MM.1S (cell line): Measurements from ENCODE around the gene MLANA.

Source experiments
- DNase-seq: peaks from one replicate; pipeline ENCODE4 v3.0.0-alpha.2; 2015
- H2AFZ ChIP-seq: fragments of 300-600 bp; sonication (generic); 2 replicates; pipeline ENCODE4 v1.6.0; 2016; ENCODE audit warnings: antibody characterized with exemption, low read length
- H3F3A ChIP-seq: fragments of 300-600 bp; sonication (generic); 2 replicates; pipeline ENCODE4 v1.6.1; 2016; ENCODE audit warnings: mild to moderate bottlenecking, antibody characterized with exemption, low read length, moderate library complexity, mixed read lengths; ENCODE audit not compliant: insufficient read depth
- H3K27ac ChIP-seq: fragments of 300-600 bp; sonication (generic); 2 replicates; pipeline ENCODE4 v1.5.1; 2016; ENCODE audit warnings: mild to moderate bottlenecking, low read length
- H3K27me3 ChIP-seq: fragments of 300-600 bp; sonication (generic); replicated peaks from 2 replicates; pipeline ENCODE4 v1.6.0; 2016; ENCODE audit warnings: low read length; ENCODE audit not compliant: insufficient read depth
- H3K36me3 ChIP-seq: fragments of 300-600 bp; sonication (generic); replicated peaks from 2 replicates; pipeline ENCODE4 v1.6.1; 2016; ENCODE audit warnings: mild to moderate bottlenecking, low read length, mixed read lengths; ENCODE audit not compliant: insufficient read depth
- H3K4me1 ChIP-seq: fragments of 300-600 bp; sonication (generic); 2 replicates; pipeline ENCODE4 v1.6.1; 2016; ENCODE audit warnings: low read length, mixed read lengths
- H3K4me2 ChIP-seq: fragments of 300-600 bp; sonication (generic); 2 replicates; pipeline ENCODE4 v1.6.0; 2016; ENCODE audit warnings: low read depth, low read length
- H3K4me3 ChIP-seq: fragments of 300-600 bp; sonication (generic); 2 replicates; pipeline ENCODE4 v1.5.1; 2016; ENCODE audit warnings: low read length, mixed read lengths
- H3K79me2 ChIP-seq: fragments of 300-600 bp; sonication (generic); 2 replicates; pipeline ENCODE4 v1.6.1; 2016; ENCODE audit warnings: mixed run types, low read length, mixed read lengths
- H3K9ac ChIP-seq: fragments of 300-600 bp; sonication (generic); 2 replicates; pipeline ENCODE4 v1.6.1; 2016; ENCODE audit warnings: low read length, mixed read lengths
- H3K9me2 ChIP-seq: fragments of 300-600 bp; sonication (generic); replicated peaks from 2 replicates; pipeline ENCODE4 v1.6.1; 2016; ENCODE audit warnings: mild to moderate bottlenecking, low read length, mixed read lengths; ENCODE audit not compliant: insufficient read depth
- H3K9me3 ChIP-seq: fragments of 300-600 bp; sonication (generic); replicated peaks from 2 replicates; pipeline ENCODE4 v1.6.1; 2016; ENCODE audit warnings: mild to moderate bottlenecking, low read length, mixed read lengths; ENCODE audit not compliant: insufficient read depth
- H4K20me1 ChIP-seq: fragments of 300-600 bp; sonication (generic); 2 replicates; pipeline ENCODE4 v1.6.1; 2016; ENCODE audit warnings: mild to moderate bottlenecking, low read length, moderate library complexity, mixed read lengths; ENCODE audit not compliant: insufficient read depth
- EZH2 ChIP-seq: fragments of 300-600 bp; sonication (generic); optimal IDR thresholded peaks from 2 replicates; pipeline ENCODE3; 2017; ENCODE audit warnings: low read depth, mild to moderate bottlenecking, antibody characterized with exemption, low read length, mixed read lengths
- EZH2phosphoT487 ChIP-seq: fragments of 300-600 bp; sonication (generic); IDR thresholded peaks from 2 replicates; pipeline ENCODE4 v1.6.1; 2018; ENCODE audit warnings: antibody characterized with exemption, low read length
- TF ChIP-seq, protein P1 (sequence below): fragments of 300-600 bp; sonication (generic); IDR thresholded peaks from 2 replicates; pipeline ENCODE4 v1.5.1; 2016; ENCODE audit warnings: antibody characterized with exemption, low read length, mixed read lengths

MLANA gene

DNA sequence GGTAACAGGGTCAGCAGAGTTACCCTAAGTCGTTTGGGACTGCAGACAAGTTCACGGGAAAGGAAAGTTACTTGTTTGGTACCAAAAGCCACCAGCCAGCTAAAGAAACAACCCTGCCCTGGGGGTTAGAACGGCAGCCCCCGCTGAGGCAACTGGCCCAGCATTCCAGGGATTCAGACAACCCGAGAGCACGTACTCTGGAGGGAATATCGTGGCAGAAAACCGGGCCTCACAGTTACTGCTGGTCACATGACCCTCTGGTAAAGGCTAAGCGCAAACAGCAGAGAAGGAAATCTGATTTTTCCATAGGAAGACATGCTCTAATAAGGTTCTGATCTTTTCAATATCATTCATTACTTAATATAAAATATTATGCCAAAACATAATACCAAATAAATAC, 22.5 kb upstream of the MLANA start:
- Histone ChIP-seq H3K9me2 (no peaks in the 10 kb centered on the region), H3K4me2 (no peak overlapping the region), H4K20me1 (no peaks in the 10 kb centered on the region), H3K4me1 (no peaks in the 10 kb centered on the region), H3K79me2 (no peaks in the 10 kb centered on the region), H3K4me3 (no peak overlapping the region), H3K27me3 (no peaks in the 10 kb centered on the region), H3K9me3 (no peaks in the 10 kb centered on the region), H3K9ac (no peak overlapping the region), H2AFZ (no peak overlapping the region), H3K27ac (no peak overlapping the region), H3F3A (no peaks in the 10 kb centered on the region), H3K36me3 (no peaks in the 10 kb centered on the region)
- DNase-seq = no peak
- TF ChIP-seq EZH2 (no peak), EZH2phosphoT487 (no peak)
- TF ChIP-seq, protein P1, sequence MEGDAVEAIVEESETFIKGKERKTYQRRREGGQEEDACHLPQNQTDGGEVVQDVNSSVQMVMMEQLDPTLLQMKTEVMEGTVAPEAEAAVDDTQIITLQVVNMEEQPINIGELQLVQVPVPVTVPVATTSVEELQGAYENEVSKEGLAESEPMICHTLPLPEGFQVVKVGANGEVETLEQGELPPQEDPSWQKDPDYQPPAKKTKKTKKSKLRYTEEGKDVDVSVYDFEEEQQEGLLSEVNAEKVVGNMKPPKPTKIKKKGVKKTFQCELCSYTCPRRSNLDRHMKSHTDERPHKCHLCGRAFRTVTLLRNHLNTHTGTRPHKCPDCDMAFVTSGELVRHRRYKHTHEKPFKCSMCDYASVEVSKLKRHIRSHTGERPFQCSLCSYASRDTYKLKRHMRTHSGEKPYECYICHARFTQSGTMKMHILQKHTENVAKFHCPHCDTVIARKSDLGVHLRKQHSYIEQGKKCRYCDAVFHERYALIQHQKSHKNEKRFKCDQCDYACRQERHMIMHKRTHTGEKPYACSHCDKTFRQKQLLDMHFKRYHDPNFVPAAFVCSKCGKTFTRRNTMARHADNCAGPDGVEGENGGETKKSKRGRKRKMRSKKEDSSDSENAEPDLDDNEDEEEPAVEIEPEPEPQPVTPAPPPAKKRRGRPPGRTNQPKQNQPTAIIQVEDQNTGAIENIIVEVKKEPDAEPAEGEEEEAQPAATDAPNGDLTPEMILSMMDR = no peak

DNA sequence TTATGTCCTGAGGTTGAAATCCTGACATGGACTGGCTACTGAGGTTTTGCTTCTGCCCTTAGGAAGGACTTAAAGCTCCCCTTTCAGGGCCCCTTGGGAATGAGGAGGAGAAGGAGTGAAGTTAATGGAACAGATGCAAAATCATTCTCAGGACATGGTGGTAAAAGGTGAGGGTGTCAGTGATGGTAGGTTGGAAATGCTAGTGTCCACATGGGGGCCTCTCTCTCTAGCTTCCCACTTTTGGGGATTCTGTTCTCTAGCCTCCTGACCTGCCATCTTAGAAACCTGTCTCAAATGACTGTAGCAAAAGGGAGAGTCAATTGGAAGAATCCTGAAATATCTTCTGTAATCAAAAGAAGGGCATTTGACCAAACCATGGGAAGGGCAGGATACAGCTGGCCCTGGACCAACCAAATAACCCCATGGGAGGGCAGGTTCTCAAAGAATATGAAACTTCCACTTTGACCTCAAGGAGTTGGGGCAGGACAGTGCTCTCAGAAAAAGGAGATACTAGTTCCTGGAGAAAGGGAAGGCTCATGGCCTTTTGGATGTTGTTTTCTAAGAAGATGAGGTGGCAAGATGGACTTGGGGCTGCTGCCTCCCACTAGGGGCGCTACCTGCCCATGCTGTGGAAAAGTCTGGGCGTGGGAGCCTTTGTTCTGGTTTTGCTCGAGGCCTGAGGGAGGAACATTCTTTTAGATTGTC, 21.2 kb upstream of the MLANA start:
- TF ChIP-seq, protein P1 = peak; percentile 62
- no peak for TF ChIP-seq EZH2
- Histone ChIP-seq H3K36me3 (no peaks in the 10 kb centered on the region), H3K9me2 (no peaks in the 10 kb centered on the region), H3K27ac (no peak overlapping the region), H2AFZ (no peak overlapping the region), H3K79me2 (no peaks in the 10 kb centered on the region), H3K9ac (no peak overlapping the region), H3K9me3 (no peaks in the 10 kb centered on the region), H3K4me3 (no peak overlapping the region), H3K4me1 (no peaks in the 10 kb centered on the region), H3K27me3 (no peaks in the 10 kb centered on the region), H3K4me2 (no peak overlapping the region), H3F3A (no peaks in the 10 kb centered on the region), H4K20me1 (no peaks in the 10 kb centered on the region)
- DNase-seq = no peak

DNA sequence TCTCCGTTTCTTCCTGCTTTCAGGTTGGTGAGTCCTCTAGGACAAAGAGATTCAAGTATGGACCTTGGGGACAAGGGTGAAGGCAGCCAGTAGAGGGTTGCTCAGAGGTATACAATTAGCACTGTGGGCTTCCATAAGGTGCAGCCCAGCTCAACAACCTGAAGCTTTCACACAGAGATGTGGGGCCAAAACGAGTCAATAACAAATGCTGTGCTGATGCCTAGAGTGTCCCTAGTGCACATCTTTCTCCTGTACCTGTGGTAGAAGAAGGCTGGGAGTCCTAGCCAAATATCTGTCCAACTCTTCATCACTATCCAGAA, 20.7 kb upstream of the MLANA start:
- no peaks in the 10 kb centered on the region for H3K9me3 ChIP-seq
- no peak overlapping the region for H3K4me2 ChIP-seq
- H3K79me2 ChIP-seq = no peaks in the 10 kb centered on the region
- no peak overlapping the region for H3K4me3 ChIP-seq
- H3K36me3 ChIP-seq = no peaks in the 10 kb centered on the region
- DNase-seq = no peak
- H2AFZ ChIP-seq = no peak overlapping the region
- H3K27ac ChIP-seq = no peak overlapping the region
- H3K27me3 ChIP-seq = no peaks in the 10 kb centered on the region
- no peaks in the 10 kb centered on the region for H3K4me1 ChIP-seq
- no peaks in the 10 kb centered on the region for H3F3A ChIP-seq
- TF ChIP-seq EZH2phosphoT487 (no peak), EZH2 (no peak)
- TF ChIP-seq, protein P1 = no peak; the same call in 1 of the 2 replicates
- H4K20me1 ChIP-seq = no peaks in the 10 kb centered on the region
- H3K9me2 ChIP-seq = no peaks in the 10 kb centered on the region
- H3K9ac ChIP-seq = no peak overlapping the region
